Epithelial cell of proximal tubule (primary cell): ENCODE results near the gene RBPJ. TPM values are rescaled to one million over a fixed set of nuclear protein-coding genes. Genes with fewer than 3 reads are reported as not detected.

ENCODE experiments used
- DNase-seq: peaks from one replicate; pipeline ENCODE4 v3.0.0-alpha.2; 2011; ENCODE audit warnings: low read depth
- H3K4me3 ChIP-seq: 2 replicates; pipeline ENCODE4 v1.5.1; 2011; ENCODE audit warnings: low read depth, mild to moderate bottlenecking, low read length
- total RNA-seq: library from RNA; depleted of rRNA; stranded (reverse); fragments of >200 nt; gene quantifications from 2 replicates; pipeline ENCODE4 v1.2.3, GENCODE V29; 2015
- TF ChIP-seq, protein P1 (sequence below): conservative IDR thresholded peaks from 2 replicates; pipeline ENCODE4 v1.5.1; 2012; ENCODE audit warnings: low read depth, mild to moderate bottlenecking, low read length

Gene RBPJ
- total RNA-seq, 1 donor from 2014 or later, result 76.0 TPM

GRCh38 chr4:26464420-26465095, 143.7 kb downstream of the RBPJ start:
- TF ChIP-seq, protein P1, sequence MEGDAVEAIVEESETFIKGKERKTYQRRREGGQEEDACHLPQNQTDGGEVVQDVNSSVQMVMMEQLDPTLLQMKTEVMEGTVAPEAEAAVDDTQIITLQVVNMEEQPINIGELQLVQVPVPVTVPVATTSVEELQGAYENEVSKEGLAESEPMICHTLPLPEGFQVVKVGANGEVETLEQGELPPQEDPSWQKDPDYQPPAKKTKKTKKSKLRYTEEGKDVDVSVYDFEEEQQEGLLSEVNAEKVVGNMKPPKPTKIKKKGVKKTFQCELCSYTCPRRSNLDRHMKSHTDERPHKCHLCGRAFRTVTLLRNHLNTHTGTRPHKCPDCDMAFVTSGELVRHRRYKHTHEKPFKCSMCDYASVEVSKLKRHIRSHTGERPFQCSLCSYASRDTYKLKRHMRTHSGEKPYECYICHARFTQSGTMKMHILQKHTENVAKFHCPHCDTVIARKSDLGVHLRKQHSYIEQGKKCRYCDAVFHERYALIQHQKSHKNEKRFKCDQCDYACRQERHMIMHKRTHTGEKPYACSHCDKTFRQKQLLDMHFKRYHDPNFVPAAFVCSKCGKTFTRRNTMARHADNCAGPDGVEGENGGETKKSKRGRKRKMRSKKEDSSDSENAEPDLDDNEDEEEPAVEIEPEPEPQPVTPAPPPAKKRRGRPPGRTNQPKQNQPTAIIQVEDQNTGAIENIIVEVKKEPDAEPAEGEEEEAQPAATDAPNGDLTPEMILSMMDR, result no peak
- no peak for DNase-seq
- no peak overlapping the region for H3K4me3 ChIP-seq

DNA sequence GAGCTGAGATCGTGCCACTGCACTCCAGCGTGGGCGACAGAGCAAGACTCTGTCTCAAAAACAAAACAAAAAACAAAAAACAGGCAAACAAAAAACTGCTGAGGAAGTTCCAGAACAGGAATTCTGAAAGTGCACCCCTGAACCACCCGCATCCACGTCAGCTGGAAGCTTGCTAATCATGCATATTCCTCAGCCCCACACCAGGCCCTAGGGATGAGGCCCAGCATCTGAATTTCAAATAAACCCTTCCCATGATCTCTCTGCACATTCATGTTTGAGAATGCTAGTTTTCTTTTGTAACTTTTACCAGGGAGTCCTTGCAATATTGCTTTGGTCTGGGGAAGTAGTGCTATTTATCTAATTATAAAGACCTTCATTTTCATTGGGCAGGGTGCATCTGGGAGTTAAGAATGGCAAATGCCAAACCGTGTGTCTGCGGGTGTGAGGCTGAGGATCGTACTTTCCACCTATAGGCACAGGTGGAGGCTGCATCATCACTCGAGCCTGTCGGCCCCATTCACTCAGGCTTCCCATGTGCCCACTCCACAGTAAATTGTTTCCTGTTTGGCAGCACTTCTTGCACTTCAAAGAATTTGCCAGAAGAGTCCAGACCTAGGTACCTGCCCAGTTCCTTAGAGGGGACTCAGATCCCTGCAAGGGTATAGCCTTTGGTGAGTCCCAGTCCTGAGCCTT, 145.9 kb downstream of the RBPJ start:
- TF ChIP-seq, protein P1, result no peak
- DNase-seq, result no peak
- no peak overlapping the region for H3K4me3 ChIP-seq

DNA sequence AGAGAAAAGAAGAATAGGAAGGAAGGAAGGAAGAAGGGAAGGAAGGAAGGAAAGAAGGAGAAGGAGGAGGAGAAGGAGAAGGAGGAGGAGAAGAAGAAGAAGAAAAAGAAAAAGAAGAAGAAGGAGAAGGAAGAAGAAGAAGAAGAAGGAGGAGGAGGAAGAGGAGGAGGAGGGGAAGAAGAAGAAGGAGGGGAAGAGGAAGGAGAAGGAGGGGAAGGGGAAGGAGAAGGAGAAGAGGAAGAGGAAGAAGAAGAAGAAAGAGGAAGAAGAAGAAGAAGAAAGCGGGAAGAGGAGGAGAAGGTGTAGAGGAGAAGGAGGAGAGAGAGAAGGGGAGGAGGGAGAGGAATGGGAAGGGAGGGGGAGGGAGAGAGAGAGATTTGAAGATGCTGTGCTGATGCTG, 146.9 kb downstream of the RBPJ start:
- no peak for DNase-seq
- TF ChIP-seq, protein P1, result no peak
- H3K4me3 ChIP-seq, result no peak overlapping the region

DNA sequence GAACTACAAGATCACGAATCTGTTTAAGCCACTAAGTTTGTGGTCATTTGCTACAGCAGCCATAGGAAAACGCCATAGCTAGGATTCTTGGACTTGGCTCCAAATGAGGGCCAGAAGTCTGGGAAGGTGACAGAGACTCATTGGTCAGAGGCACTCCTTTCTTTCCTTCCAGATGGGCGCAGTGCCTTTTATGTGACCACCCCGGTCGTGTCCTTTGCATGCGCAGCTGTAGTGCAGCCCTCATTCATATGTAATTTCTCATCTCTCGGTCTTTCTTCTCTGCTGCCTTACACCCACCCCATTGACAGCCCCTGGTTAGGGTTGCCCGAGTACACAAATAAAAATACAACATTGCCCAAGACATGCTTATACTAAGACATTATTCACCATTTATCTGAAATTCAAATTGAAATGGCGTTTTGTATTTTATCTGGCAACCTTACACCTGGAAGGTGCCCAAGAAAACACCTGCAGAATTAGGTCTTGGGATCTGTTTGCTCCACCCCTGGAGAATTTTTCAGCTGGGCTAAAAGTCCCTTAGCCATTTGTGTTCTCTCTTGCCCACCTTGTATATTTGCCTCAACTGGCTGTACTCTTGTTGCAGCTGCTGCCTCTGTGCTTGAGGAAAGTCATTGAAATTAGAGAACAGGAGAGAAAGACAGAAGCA, 147.6 kb downstream of the RBPJ start:
- DNase-seq, result no peak
- no peak overlapping the region for H3K4me3 ChIP-seq
- TF ChIP-seq, protein P1, result no peak

- H3K4me3 ChIP-seq, result no peak overlapping the region
- DNase-seq, result no peak
- TF ChIP-seq, protein P1, result no peak
These were observed 148.2 kb downstream of the RBPJ start for GRCh38 chr4:26468977-26469376.

GRCh38 chr4:26471890-26472289, 151.1 kb downstream of the RBPJ start:
- TF ChIP-seq, protein P1, result no peak
- no peak overlapping the region for H3K4me3 ChIP-seq
- no peak for DNase-seq

DNA sequence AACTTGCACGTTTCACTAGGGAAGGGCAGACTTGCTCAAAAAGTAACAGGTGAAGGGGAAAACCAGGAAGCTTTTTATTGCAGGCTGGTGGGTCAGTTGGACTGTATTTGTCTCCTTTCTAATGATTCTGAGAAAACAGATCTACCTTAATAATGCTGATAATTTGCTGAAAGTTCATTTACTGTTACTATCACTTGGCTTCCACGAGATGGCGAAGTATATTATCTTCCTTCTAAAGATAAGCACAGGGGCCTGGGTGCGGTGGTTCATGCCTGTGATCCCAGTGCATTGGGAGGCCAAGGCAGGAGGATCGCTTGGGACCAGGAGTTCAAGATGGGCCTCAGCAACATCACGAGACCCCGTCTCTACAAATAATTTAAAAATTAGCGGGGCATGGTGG, 153.1 kb downstream of the RBPJ start:
- H3K4me3 ChIP-seq, result no peak overlapping the region
- TF ChIP-seq, protein P1, result no peak
- no peak for DNase-seq
